Measurements from ENCODE around the gene JPT1.
A peak's percentile ranks its signal among the peaks of the same experiment; 100 is the strongest.
"Not testable (repeated sequence)": the region's sequence is repeated elsewhere in the genome, so short reads cannot be mapped to it uniquely, and the experiment has no call there.

JPT1 gene

GRCh38 chr17:75154195-75155106, at the start of gene JPT1:
TSS of gene JPT1 (minus strand) at chr17:75154512. CDS start at chr17:75154397, 115 bp downstream.
- DNase-seq (ENCODE audit: low read depth in 2 of 2) = peak; percentile 95 to 97

- no peak for DNase-seq (ENCODE audit: low read depth in 2 of 2)
These were observed 45.7 kb upstream of the JPT1 start for GRCh38 chr17:75199886-75200618.

- no peak for DNase-seq (ENCODE audit: low read depth in 2 of 2)
These were observed 40.6 kb upstream of the JPT1 start for GRCh38 chr17:75194879-75195278.

- DNase-seq (ENCODE audit: low read depth in 2 of 2) = no peak
These were observed 37.3 kb upstream of the JPT1 start for GRCh38 chr17:75191584-75191983.

- DNase-seq (ENCODE audit: low read depth in 2 of 2) = no peak
These were observed 34.3 kb upstream of the JPT1 start for GRCh38 chr17:75188614-75189013.

GRCh38 chr17:75183999-75184884, 29.9 kb upstream of the JPT1 start:
- DNase-seq (ENCODE audit: low read depth in 2 of 2) = no peak

GRCh38 chr17:75182569-75183436, 28.5 kb upstream of the JPT1 start, which contains the start of gene SUMO2:
TSS of gene SUMO2 (minus strand) at chr17:75182959. CDS start at chr17:75182834, 125 bp downstream.
- DNase-seq (ENCODE audit: low read depth in 2 of 2) = peak; percentile 95 to 97

- no peak for DNase-seq (ENCODE audit: low read depth in 2 of 2)
These were observed 27.9 kb upstream of the JPT1 start for GRCh38 chr17:75182319-75182568.

- peak; percentile 18 to 39 for DNase-seq (ENCODE audit: low read depth in 2 of 2)
These were observed 27.5 kb upstream of the JPT1 start for GRCh38 chr17:75181608-75182318.

- no peak for DNase-seq (ENCODE audit: low read depth in 2 of 2)
These were observed 26.8 kb upstream of the JPT1 start for GRCh38 chr17:75181110-75181509.

GRCh38 chr17:75178453-75178852, 24.1 kb upstream of the JPT1 start:
- DNase-seq (ENCODE audit: low read depth in 2 of 2) = no peak

- no peak for DNase-seq (ENCODE audit: low read depth in 2 of 2)
These were observed 22.3 kb upstream of the JPT1 start for GRCh38 chr17:75176625-75177024.

- no peak for DNase-seq (ENCODE audit: low read depth in 2 of 2)
These were observed 20.7 kb upstream of the JPT1 start for GRCh38 chr17:75174996-75175395.

GRCh38 chr17:75173526-75173925, 19.2 kb upstream of the JPT1 start:
- DNase-seq (ENCODE audit: low read depth in 2 of 2) = no peak

- DNase-seq (ENCODE audit: low read depth in 2 of 2) = no peak
These were observed 14.7 kb upstream of the JPT1 start for GRCh38 chr17:75168998-75169397.

GRCh38 chr17:75164606-75165005, 10.3 kb upstream of the JPT1 start:
- not testable (repeated sequence) for DNase-seq (ENCODE audit: low read depth in 2 of 2)

GRCh38 chr17:75163074-75163473, 8.8 kb upstream of the JPT1 start:
- no peak for DNase-seq (ENCODE audit: low read depth in 2 of 2)

GRCh38 chr17:75160211-75160610, 5.9 kb upstream of the JPT1 start:
- no peak for DNase-seq (ENCODE audit: low read depth in 2 of 2)

- DNase-seq (ENCODE audit: low read depth in 2 of 2) = no peak
These were observed 5.1 kb upstream of the JPT1 start for GRCh38 chr17:75159196-75160031.
